ENCODE results near the gene GSE1.

The GSE1 gene

DNA sequence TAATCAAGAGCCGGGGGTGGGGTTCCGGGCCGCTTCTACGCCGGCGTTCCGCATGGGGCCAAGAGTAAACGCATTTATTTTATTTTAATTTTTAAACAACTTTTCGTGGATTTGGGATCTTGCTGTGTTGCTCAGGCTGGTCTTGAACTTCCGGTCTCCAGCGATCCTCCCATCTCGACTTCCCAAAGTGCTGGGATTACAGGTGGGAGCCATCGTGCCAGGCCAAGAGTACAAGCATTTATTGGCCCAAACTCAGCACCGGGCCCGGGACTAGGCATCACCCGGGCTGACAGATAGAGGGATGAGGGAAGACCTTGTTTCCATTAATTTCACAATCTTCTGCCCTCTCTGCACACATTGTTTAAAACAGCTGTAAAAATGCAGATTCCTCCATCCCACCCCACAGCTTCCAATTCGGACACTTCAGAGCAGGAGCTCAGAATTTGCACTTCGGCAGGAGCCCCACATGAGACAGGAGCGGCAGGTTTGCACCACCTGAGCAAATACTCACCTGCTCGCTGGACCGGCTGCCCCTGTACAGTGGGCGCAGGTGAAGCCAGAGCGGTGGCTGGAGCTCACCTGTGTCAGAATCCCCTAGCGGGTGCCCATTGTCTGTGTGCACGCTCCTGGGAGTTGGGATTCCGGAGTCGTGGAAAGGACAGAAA, 76.3 kb downstream of the GSE1 start:
- Histone ChIP-seq H3K9ac (ENCODE audit: low read length) (no peak overlapping the region), H3K4me3 (ENCODE audit: low read length) (peak overlapping the region; percentile 13), H3K27ac (ENCODE audit: low read length) (no peak overlapping the region), H3K9me3 (ENCODE audit: control insufficient read depth, low read depth, low read length) (no peaks in the 10 kb centered on the region), H3K36me3 (ENCODE audit: control insufficient read depth, low read depth, low read length) (peaks cover 4% of the 10 kb centered on the region), H3K27me3 (ENCODE audit: control insufficient read depth, insufficient read depth, low read length) (no peaks in the 10 kb centered on the region), H3K4me1 (ENCODE audit: control insufficient read depth, low read depth, low read length) (no peaks in the 10 kb centered on the region)

- peaks cover 2% of the 10 kb centered on the region for H3K36me3 ChIP-seq (ENCODE audit: control insufficient read depth, low read depth, low read length)
- H3K27me3 ChIP-seq (ENCODE audit: control insufficient read depth, insufficient read depth, low read length): no peaks in the 10 kb centered on the region
- H3K4me1 ChIP-seq (ENCODE audit: control insufficient read depth, low read depth, low read length): no peaks in the 10 kb centered on the region
- H3K9me3 ChIP-seq (ENCODE audit: control insufficient read depth, low read depth, low read length): no peaks in the 10 kb centered on the region
- H3K27ac ChIP-seq (ENCODE audit: low read length): no peak overlapping the region
- no peak overlapping the region for H3K9ac ChIP-seq (ENCODE audit: low read length)
- no peak overlapping the region for H3K4me3 ChIP-seq (ENCODE audit: low read length)
These were observed 76.8 kb downstream of the GSE1 start for GRCh38 chr16:85689950-85690320.

DNA sequence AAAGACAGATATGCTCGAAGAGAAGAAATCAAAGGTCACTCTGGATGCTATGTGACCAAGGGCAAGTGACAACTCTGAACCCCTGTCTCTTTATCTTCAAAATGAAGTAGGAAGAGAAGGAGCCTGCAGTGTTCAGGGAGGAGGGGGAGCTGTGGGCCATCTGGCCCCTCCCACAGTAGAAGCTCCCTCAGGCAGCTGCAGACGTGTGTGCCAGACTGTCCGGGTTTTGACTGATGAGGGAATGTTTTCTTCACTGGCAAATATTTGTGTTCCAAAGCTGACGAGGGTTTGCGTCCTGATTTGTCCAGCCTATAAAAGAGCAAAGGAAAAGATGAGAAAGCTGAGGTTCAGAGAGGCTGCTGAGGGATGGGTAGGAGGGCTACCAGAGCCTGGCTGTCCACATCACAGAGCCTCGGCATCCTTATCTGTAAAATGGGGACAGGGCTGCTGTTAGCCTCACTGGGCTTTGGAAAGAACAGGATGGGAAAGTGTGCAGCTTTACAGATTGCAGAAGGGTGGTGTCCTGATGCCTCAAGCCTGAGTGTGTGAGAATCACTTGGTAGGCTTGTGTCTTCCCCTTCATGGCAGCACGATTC, 77.4 kb downstream of the GSE1 start:
- no peak overlapping the region for H3K27ac ChIP-seq (ENCODE audit: low read length)
- no peak overlapping the region for H3K4me3 ChIP-seq (ENCODE audit: low read length)
- no peaks in the 10 kb centered on the region for H3K4me1 ChIP-seq (ENCODE audit: control insufficient read depth, low read depth, low read length)
- no peaks in the 10 kb centered on the region for H3K9me3 ChIP-seq (ENCODE audit: control insufficient read depth, low read depth, low read length)
- peaks cover 2% of the 10 kb centered on the region for H3K36me3 ChIP-seq (ENCODE audit: control insufficient read depth, low read depth, low read length)
- H3K9ac ChIP-seq (ENCODE audit: low read length): no peak overlapping the region
- no peaks in the 10 kb centered on the region for H3K27me3 ChIP-seq (ENCODE audit: control insufficient read depth, insufficient read depth, low read length)

- H3K36me3 ChIP-seq (ENCODE audit: control insufficient read depth, low read depth, low read length): no peaks in the 10 kb centered on the region
- H3K4me3 ChIP-seq (ENCODE audit: low read length): no peak overlapping the region
- no peaks in the 10 kb centered on the region for H3K4me1 ChIP-seq (ENCODE audit: control insufficient read depth, low read depth, low read length)
- no peaks in the 10 kb centered on the region for H3K9me3 ChIP-seq (ENCODE audit: control insufficient read depth, low read depth, low read length)
- no peaks in the 10 kb centered on the region for H3K27me3 ChIP-seq (ENCODE audit: control insufficient read depth, insufficient read depth, low read length)
- H3K9ac ChIP-seq (ENCODE audit: low read length): no peak overlapping the region
- H3K27ac ChIP-seq (ENCODE audit: low read length): no peak overlapping the region
These were observed 82.3 kb downstream of the GSE1 start for GRCh38 chr16:85695196-85696128.

DNA sequence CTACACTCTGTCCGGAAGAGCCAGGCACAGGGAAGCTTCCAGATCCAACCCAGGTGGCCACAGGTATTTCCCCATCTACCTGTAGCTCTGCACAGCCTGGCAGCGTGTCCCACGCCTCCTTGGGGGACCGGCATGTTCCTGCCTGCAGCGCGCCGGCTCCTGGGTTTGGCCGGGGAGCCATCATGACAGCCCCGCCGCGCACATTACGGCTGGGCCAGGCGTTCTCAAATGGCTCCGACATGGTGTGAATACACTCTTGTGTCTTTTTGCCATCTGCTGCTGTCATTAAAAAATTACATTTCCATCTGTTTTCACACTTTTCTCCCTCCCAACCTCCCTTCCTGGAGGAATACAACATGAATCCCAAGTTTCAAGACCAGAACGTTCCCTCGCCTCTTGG, 83.7 kb downstream of the GSE1 start:
- H3K9ac ChIP-seq (ENCODE audit: low read length): no peak overlapping the region
- H3K27ac ChIP-seq (ENCODE audit: low read length): no peak overlapping the region
- no peaks in the 10 kb centered on the region for H3K36me3 ChIP-seq (ENCODE audit: control insufficient read depth, low read depth, low read length)
- no peaks in the 10 kb centered on the region for H3K4me1 ChIP-seq (ENCODE audit: control insufficient read depth, low read depth, low read length)
- H3K4me3 ChIP-seq (ENCODE audit: low read length): no peak overlapping the region
- no peaks in the 10 kb centered on the region for H3K27me3 ChIP-seq (ENCODE audit: control insufficient read depth, insufficient read depth, low read length)
- H3K9me3 ChIP-seq (ENCODE audit: control insufficient read depth, low read depth, low read length): no peaks in the 10 kb centered on the region

DNA sequence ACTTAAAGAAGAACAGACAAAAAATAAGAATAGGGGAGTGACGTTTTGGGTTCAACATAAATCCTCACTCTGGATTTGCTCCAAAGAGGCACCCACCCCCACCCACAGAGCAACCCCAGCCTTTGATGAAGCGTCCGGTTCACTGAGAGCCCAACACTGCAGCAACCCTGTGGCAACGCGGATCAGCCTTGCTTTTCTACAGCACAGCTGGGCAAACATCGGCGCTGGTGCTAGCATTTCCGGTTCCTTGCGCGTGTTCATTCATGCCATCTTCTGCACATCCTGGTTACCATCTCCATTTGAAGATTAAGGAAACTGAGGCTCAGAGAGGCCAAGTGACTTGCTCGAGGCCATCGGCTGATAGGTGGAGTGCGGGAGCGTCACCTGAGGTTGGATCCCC, 84.3 kb downstream of the GSE1 start:
- no peaks in the 10 kb centered on the region for H3K36me3 ChIP-seq (ENCODE audit: control insufficient read depth, low read depth, low read length)
- no peaks in the 10 kb centered on the region for H3K4me1 ChIP-seq (ENCODE audit: control insufficient read depth, low read depth, low read length)
- no peak overlapping the region for H3K9ac ChIP-seq (ENCODE audit: low read length)
- no peak overlapping the region for H3K27ac ChIP-seq (ENCODE audit: low read length)
- no peaks in the 10 kb centered on the region for H3K27me3 ChIP-seq (ENCODE audit: control insufficient read depth, insufficient read depth, low read length)
- H3K9me3 ChIP-seq (ENCODE audit: control insufficient read depth, low read depth, low read length): no peaks in the 10 kb centered on the region
- H3K4me3 ChIP-seq (ENCODE audit: low read length): no peak overlapping the region

DNA sequence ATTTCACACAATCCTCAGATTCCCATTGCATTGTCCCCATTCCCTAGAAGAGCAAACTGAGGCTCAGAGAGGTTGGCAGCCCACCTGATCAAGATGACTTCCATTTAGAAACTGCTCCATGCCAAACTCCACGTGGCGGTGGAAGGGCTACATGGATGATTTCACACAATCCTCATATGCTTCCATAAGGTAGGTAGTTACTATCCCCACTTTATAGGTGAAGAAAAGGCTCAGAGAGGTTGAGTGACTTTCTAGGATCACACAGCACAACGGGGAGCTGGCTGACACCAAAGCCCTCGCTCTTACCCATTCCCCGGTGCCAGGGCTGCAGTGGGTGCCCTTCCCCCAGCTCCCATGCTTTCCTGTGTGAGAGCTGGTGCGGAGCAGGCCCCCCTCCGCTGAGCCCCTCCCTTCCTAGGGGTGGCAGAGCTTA, 85.4 kb downstream of the GSE1 start:
- H3K27me3 ChIP-seq (ENCODE audit: control insufficient read depth, insufficient read depth, low read length): no peaks in the 10 kb centered on the region
- H3K4me1 ChIP-seq (ENCODE audit: control insufficient read depth, low read depth, low read length): no peaks in the 10 kb centered on the region
- H3K27ac ChIP-seq (ENCODE audit: low read length): no peak overlapping the region
- H3K36me3 ChIP-seq (ENCODE audit: control insufficient read depth, low read depth, low read length): no peaks in the 10 kb centered on the region
- no peaks in the 10 kb centered on the region for H3K9me3 ChIP-seq (ENCODE audit: control insufficient read depth, low read depth, low read length)
- no peak overlapping the region for H3K9ac ChIP-seq (ENCODE audit: low read length)
- no peak overlapping the region for H3K4me3 ChIP-seq (ENCODE audit: low read length)

DNA sequence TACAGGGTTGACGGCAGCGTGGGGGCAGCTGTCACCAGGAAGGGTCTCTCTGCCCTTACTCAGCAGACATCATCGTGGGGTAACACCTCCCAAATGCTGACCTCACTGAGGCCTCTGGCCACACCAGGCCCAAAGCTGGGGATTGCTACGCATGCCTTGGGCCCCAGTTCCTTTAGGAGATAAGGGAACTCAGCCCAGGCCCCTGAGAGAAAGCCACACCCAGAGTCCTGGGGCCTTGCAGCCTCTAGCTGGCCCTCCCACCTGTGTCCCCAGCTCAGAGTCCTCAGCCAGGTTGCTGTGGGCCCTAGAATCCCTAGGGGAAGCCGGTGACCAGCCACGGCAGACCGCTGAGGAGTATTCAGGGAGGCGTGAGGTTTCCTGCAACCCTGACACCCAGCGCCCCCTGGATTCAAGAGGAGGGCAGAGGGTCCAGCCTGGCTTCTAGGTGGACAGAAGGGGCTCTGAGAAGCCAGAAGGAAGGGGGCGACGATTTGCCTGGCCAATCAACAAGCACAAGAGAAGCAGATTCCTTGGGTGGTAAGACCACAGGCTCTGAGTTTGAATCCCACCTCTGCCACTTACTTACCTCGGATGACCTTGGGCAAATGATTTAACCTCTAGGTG, 85.9 kb downstream of the GSE1 start:
- Histone ChIP-seq H3K4me1 (ENCODE audit: control insufficient read depth, low read depth, low read length) (no peaks in the 10 kb centered on the region), H3K9ac (ENCODE audit: low read length) (no peak overlapping the region), H3K4me3 (ENCODE audit: low read length) (no peak overlapping the region), H3K27me3 (ENCODE audit: control insufficient read depth, insufficient read depth, low read length) (no peaks in the 10 kb centered on the region), H3K9me3 (ENCODE audit: control insufficient read depth, low read depth, low read length) (no peaks in the 10 kb centered on the region), H3K27ac (ENCODE audit: low read length) (no peak overlapping the region), H3K36me3 (ENCODE audit: control insufficient read depth, low read depth, low read length) (no peaks in the 10 kb centered on the region)

- Histone ChIP-seq H3K4me3 (ENCODE audit: low read length) (no peak overlapping the region), H3K9ac (ENCODE audit: low read length) (no peak overlapping the region), H3K36me3 (ENCODE audit: control insufficient read depth, low read depth, low read length) (no peaks in the 10 kb centered on the region), H3K9me3 (ENCODE audit: control insufficient read depth, low read depth, low read length) (no peaks in the 10 kb centered on the region), H3K4me1 (ENCODE audit: control insufficient read depth, low read depth, low read length) (no peaks in the 10 kb centered on the region), H3K27ac (ENCODE audit: low read length) (no peak overlapping the region), H3K27me3 (ENCODE audit: control insufficient read depth, insufficient read depth, low read length) (no peaks in the 10 kb centered on the region)
These were observed 86.5 kb downstream of the GSE1 start for GRCh38 chr16:85699628-85700027.

DNA sequence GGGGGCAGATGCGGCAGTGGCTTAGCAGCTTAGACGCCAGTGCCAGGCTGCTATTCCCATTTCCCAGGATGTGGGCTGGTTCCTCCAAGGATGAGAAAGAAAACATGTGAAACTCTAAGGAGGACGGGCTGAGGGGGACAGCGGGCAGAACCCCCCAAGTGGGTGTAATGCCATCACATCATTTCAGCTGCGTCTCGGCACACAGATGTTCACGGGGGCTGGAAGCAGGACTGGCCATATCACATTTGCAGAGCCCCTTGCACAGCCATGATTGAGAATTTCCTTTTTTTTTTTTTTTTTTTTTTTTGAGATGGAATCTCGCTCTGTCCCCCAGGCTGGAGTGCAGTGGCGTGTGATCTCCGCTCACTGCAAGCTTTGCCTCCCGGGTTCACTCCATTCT, 90.9 kb downstream of the GSE1 start:
- Histone ChIP-seq H3K27ac (ENCODE audit: low read length) (no peak overlapping the region), H3K9me3 (ENCODE audit: control insufficient read depth, low read depth, low read length) (no peaks in the 10 kb centered on the region), H3K27me3 (ENCODE audit: control insufficient read depth, insufficient read depth, low read length) (no peaks in the 10 kb centered on the region), H3K36me3 (ENCODE audit: control insufficient read depth, low read depth, low read length) (no peaks in the 10 kb centered on the region), H3K4me3 (ENCODE audit: low read length) (no peak overlapping the region), H3K9ac (ENCODE audit: low read length) (no peak overlapping the region), H3K4me1 (ENCODE audit: control insufficient read depth, low read depth, low read length) (no peaks in the 10 kb centered on the region)
